ENCODE measurements around the gene DBR1. TPM values are rescaled to one million over a fixed set of nuclear protein-coding genes. Genes with fewer than 3 reads are reported as not detected.
A peak's percentile ranks its signal among the peaks of the same experiment; 100 is the strongest.

DBR1 gene
- total and polyA plus RNA-seq, 2 experiments from 2014 or later: 9.7 to 17.2 TPM

DNA sequence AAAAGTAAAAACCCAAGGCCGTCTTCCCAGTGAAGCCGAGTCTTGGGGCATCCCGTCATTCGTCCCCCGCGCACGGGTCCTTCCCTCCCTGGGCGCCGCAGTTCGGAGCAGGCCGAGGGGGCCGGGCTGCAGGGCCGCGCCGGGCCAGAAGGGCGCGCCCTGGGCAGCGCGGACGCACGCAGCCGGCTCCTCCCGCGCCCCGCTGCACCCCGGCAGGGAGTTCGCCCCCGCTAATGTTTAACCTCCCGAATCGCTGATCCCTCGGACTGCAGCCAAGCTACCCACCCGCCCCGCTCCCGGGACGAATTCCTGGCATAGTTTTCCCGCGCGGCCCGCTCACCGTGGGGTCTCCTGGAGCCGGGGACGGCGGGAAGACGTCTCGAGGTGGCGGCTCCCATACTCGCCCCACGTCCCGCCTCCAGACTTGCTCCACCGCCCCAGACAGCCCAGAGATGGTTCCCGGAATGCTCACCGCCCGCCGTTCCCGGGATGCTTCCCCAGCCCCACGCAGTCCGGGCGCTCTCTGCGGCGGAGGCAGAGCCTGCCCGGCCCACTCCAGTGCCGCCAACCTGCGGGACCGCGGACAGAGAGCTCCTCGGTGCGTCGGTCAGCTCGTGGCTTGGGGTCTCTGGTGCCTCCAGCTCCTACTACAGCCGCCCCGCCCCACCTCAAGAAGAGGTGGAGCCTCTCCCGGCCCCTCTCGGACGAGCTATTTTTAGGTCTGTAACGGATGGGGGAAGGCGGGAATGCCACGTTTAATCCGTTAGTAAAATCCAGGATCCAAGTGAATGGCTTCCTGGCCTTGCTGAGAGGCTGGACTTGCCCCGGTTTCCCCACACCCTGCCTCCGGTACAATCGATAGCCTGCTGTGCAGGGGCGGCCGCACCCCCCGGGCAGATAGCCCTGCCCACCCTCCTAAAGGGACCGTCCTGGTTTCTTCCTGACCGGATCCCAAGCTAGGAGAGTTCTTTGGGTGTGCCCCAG lies 59.4 kb downstream of the DBR1 start, which contains the start of gene DZIP1L:
Gene DZIP1L (minus strand): TSS at position 621 of the 984 bp plus-strand sequence. CDS start 11,637 bp downstream, outside the sequence.
- Histone ChIP-seq H4K20me1 (replicated peaks; ENCODE audit: insufficient read depth) (0 out of 2 replicates have a peak, but pooled peaks cover 3% of the 10 kb centered on the region), H3F3A (replicated peaks; ENCODE audit: low read depth) (no peaks in the 10 kb centered on the region), H3K4me3 (peak within 1 kb of the TSS; percentile 97), H3K27ac (ENCODE audit: low read depth) (no peak within 1 kb of the TSS; the same call in none of the 2 replicates), H3K36me3 (ENCODE audit: insufficient read depth) (no peaks in the 10 kb centered on the region), H3K79me2 (replicated peaks; ENCODE audit: insufficient read depth) (peaks cover 24% of the 10 kb centered on the region), H2AFZ (peak within 1 kb of the TSS; percentile 96), H3K4me1 (ENCODE audit: insufficient read depth) (peaks cover 23% of the 10 kb centered on the region), H3K9me2 (ENCODE audit: insufficient read depth) (no peaks in the 10 kb centered on the region), H3K4me2 (peak within 1 kb of the TSS; percentile 90), H3K27me3 (ENCODE audit: insufficient read depth) (no peaks in the 10 kb centered on the region)
- no peaks in the 10 kb centered on the region; the same call in 2 of the 3 replicates for H3K36me3 Mint-ChIP-seq (ENCODE audit: low read depth)
- H3K9me3 Mint-ChIP-seq: no peaks in the 10 kb centered on the region
- H3K27me3 Mint-ChIP-seq (ENCODE audit: insufficient read depth, low read depth, poor library complexity): peaks cover 4% of the 10 kb centered on the region
- DNase-seq (ENCODE audit: low spot score): peak; percentile 94
- TF ChIP-seq EZH2phosphoT487 (IDR thresholded peaks at IDR 0.05; ENCODE audit: unreplicated experiment) (no peak), CREB1 (CRISPR knock-in tag; IDR thresholded peaks at IDR 0.05; ENCODE audit: low read depth) (no peak), STAT1 (IDR thresholded peaks at IDR 0.05; ENCODE audit: unreplicated experiment) (no peak), POLR2AphosphoS5 (IDR thresholded peaks at IDR 0.05; ENCODE audit: low read depth) (peak; percentile 69), ZNF114 (CRISPR knock-in tag; IDR thresholded peaks at IDR 0.05) (no peak), NANOG (IDR thresholded peaks at IDR 0.05; ENCODE audit: borderline replicate concordance) (no peak), JUNB (IDR thresholded peaks at IDR 0.05; ENCODE audit: unreplicated experiment) (no peak), ZNF331 (CRISPR knock-in tag; IDR thresholded peaks at IDR 0.05; ENCODE audit: low read depth) (no peak)
- TF ChIP-seq, protein P1, sequence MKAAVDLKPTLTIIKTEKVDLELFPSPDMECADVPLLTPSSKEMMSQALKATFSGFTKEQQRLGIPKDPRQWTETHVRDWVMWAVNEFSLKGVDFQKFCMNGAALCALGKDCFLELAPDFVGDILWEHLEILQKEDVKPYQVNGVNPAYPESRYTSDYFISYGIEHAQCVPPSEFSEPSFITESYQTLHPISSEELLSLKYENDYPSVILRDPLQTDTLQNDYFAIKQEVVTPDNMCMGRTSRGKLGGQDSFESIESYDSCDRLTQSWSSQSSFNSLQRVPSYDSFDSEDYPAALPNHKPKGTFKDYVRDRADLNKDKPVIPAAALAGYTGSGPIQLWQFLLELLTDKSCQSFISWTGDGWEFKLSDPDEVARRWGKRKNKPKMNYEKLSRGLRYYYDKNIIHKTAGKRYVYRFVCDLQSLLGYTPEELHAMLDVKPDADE (IDR thresholded peaks at IDR 0.05): no peak
- TF ChIP-seq, protein P2, sequence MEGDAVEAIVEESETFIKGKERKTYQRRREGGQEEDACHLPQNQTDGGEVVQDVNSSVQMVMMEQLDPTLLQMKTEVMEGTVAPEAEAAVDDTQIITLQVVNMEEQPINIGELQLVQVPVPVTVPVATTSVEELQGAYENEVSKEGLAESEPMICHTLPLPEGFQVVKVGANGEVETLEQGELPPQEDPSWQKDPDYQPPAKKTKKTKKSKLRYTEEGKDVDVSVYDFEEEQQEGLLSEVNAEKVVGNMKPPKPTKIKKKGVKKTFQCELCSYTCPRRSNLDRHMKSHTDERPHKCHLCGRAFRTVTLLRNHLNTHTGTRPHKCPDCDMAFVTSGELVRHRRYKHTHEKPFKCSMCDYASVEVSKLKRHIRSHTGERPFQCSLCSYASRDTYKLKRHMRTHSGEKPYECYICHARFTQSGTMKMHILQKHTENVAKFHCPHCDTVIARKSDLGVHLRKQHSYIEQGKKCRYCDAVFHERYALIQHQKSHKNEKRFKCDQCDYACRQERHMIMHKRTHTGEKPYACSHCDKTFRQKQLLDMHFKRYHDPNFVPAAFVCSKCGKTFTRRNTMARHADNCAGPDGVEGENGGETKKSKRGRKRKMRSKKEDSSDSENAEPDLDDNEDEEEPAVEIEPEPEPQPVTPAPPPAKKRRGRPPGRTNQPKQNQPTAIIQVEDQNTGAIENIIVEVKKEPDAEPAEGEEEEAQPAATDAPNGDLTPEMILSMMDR (conservative IDR thresholded peaks at IDR 0.05; ENCODE audit: low read depth in 2 of 2): peak; percentile 26 to 48; a peak in 3 of 4 replicates
- TF ChIP-seq, protein P3, sequence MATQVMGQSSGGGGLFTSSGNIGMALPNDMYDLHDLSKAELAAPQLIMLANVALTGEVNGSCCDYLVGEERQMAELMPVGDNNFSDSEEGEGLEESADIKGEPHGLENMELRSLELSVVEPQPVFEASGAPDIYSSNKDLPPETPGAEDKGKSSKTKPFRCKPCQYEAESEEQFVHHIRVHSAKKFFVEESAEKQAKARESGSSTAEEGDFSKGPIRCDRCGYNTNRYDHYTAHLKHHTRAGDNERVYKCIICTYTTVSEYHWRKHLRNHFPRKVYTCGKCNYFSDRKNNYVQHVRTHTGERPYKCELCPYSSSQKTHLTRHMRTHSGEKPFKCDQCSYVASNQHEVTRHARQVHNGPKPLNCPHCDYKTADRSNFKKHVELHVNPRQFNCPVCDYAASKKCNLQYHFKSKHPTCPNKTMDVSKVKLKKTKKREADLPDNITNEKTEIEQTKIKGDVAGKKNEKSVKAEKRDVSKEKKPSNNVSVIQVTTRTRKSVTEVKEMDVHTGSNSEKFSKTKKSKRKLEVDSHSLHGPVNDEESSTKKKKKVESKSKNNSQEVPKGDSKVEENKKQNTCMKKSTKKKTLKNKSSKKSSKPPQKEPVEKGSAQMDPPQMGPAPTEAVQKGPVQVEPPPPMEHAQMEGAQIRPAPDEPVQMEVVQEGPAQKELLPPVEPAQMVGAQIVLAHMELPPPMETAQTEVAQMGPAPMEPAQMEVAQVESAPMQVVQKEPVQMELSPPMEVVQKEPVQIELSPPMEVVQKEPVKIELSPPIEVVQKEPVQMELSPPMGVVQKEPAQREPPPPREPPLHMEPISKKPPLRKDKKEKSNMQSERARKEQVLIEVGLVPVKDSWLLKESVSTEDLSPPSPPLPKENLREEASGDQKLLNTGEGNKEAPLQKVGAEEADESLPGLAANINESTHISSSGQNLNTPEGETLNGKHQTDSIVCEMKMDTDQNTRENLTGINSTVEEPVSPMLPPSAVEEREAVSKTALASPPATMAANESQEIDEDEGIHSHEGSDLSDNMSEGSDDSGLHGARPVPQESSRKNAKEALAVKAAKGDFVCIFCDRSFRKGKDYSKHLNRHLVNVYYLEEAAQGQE (IDR thresholded peaks at IDR 0.05; ENCODE audit: unreplicated experiment): no peak
- TF ChIP-seq, protein P4, sequence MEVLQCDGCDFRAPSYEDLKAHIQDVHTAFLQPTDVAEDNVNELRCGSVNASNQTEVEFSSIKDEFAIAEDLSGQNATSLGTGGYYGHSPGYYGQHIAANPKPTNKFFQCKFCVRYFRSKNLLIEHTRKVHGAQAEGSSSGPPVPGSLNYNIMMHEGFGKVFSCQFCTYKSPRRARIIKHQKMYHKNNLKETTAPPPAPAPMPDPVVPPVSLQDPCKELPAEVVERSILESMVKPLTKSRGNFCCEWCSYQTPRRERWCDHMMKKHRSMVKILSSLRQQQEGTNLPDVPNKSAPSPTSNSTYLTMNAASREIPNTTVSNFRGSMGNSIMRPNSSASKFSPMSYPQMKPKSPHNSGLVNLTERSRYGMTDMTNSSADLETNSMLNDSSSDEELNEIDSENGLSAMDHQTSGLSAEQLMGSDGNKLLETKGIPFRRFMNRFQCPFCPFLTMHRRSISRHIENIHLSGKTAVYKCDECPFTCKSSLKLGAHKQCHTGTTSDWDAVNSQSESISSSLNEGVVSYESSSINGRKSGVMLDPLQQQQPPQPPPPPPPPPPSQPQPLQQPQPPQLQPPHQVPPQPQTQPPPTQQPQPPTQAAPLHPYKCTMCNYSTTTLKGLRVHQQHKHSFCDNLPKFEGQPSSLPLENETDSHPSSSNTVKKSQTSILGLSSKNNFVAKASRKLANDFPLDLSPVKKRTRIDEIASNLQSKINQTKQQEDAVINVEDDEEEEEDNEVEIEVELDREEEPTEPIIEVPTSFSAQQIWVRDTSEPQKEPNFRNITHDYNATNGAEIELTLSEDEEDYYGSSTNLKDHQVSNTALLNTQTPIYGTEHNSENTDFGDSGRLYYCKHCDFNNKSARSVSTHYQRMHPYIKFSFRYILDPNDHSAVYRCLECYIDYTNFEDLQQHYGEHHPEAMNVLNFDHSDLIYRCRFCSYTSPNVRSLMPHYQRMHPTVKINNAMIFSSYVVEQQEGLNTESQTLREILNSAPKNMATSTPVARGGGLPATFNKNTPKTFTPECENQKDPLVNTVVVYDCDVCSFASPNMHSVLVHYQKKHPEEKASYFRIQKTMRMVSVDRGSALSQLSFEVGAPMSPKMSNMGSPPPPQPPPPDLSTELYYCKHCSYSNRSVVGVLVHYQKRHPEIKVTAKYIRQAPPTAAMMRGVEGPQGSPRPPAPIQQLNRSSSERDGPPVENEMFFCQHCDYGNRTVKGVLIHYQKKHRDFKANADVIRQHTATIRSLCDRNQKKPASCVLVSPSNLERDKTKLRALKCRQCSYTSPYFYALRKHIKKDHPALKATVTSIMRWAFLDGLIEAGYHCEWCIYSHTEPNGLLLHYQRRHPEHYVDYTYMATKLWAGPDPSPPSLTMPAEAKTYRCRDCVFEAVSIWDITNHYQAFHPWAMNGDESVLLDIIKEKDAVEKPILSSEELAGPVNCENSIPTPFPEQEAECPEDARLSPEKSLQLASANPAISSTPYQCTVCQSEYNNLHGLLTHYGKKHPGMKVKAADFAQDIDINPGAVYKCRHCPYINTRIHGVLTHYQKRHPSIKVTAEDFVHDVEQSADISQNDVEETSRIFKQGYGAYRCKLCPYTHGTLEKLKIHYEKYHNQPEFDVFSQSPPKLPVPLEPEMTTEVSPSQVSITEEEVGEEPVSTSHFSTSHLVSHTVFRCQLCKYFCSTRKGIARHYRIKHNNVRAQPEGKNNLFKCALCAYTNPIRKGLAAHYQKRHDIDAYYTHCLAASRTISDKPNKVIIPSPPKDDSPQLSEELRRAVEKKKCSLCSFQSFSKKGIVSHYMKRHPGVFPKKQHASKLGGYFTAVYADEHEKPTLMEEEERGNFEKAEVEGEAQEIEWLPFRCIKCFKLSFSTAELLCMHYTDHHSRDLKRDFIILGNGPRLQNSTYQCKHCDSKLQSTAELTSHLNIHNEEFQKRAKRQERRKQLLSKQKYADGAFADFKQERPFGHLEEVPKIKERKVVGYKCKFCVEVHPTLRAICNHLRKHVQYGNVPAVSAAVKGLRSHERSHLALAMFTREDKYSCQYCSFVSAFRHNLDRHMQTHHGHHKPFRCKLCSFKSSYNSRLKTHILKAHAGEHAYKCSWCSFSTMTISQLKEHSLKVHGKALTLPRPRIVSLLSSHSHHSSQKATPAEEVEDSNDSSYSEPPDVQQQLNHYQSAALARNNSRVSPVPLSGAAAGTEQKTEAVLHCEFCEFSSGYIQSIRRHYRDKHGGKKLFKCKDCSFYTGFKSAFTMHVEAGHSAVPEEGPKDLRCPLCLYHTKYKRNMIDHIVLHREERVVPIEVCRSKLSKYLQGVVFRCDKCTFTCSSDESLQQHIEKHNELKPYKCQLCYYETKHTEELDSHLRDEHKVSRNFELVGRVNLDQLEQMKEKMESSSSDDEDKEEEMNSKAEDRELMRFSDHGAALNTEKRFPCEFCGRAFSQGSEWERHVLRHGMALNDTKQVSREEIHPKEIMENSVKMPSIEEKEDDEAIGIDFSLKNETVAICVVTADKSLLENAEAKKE (CRISPR knock-in tag; IDR thresholded peaks at IDR 0.05): no peak
- peak; percentile 85 for ATAC-seq
- H3K4me3 Mint-ChIP-seq: peak within 1 kb of the TSS; percentile 92
- no peak within 1 kb of the TSS; the same call in 1 of the 2 replicates for H3K27ac Mint-ChIP-seq
- H3K4me1 Mint-ChIP-seq: peaks cover 24% of the 10 kb centered on the region
